Astrocyte (in vitro differentiated cells and primary cell): ENCODE measurements around the gene CES2. TPM values are rescaled to one million over a fixed set of nuclear protein-coding genes. Genes with fewer than 3 reads are reported as not detected.

Experiments used
- DNase-seq: peaks from one replicate; pipeline ENCODE4 v3.0.0-alpha.2; 2010; ENCODE audit warnings: low read depth
- FAIRE-seq: peaks from 2 replicates; lab custom pipeline; 2011; peaks lifted over from hg19 to GRCh38; lab: Jason Lieb, UNC
- H2AFZ ChIP-seq: 2 replicates; pipeline ENCODE4 v1.6.0; 2012; ENCODE audit warnings: low read depth, low read length, inconsistent platforms
- H3K27ac ChIP-seq: 2 replicates; pipeline ENCODE4 v1.5.1; 2011; ENCODE audit warnings: low read depth, low read length, inconsistent platforms
- H3K27me3 ChIP-seq: 2 replicates; pipeline ENCODE4 v1.6.0; 2011; ENCODE audit warnings: low read length, inconsistent platforms; ENCODE audit not compliant: insufficient read depth
- H3K36me3 ChIP-seq: 2 replicates; pipeline ENCODE4 v1.5.1; 2011; ENCODE audit warnings: low read length, inconsistent platforms; ENCODE audit not compliant: insufficient read depth
- H3K4me1 ChIP-seq: 2 replicates; pipeline ENCODE4 v1.5.1; 2011; ENCODE audit warnings: low read length, inconsistent platforms; ENCODE audit not compliant: insufficient read depth
- H3K4me2 ChIP-seq: 2 replicates; pipeline ENCODE4 v1.6.0; 2012; ENCODE audit warnings: low read length, inconsistent platforms
- H3K4me3 ChIP-seq: 2 replicates; pipeline ENCODE4 v1.5.1; 2011; ENCODE audit warnings: low read depth, mild to moderate bottlenecking, low read length, inconsistent platforms; ENCODE audit not compliant: insufficient read depth
- H3K79me2 ChIP-seq: 2 replicates; pipeline ENCODE4 v1.6.0; 2012; ENCODE audit warnings: mild to moderate bottlenecking, low read length, inconsistent platforms; ENCODE audit not compliant: insufficient read depth
- H3K9ac ChIP-seq: 2 replicates; pipeline ENCODE4 v1.6.0; 2012; ENCODE audit warnings: mild to moderate bottlenecking, low read length, inconsistent platforms
- H3K9me3 ChIP-seq: 2 replicates; pipeline ENCODE4 v1.5.1; 2012; ENCODE audit warnings: low read depth, mild to moderate bottlenecking, low read length, inconsistent platforms; ENCODE audit not compliant: insufficient read depth
- H4K20me1 ChIP-seq: 2 replicates; pipeline ENCODE4 v1.6.0; 2012; ENCODE audit warnings: low read length, inconsistent platforms; ENCODE audit not compliant: insufficient read depth
- H3K27ac Mint-ChIP-seq: one replicate; pipeline ENCODE4 v1.8.0; 2021; ENCODE audit warnings: mild to moderate bottlenecking, mixed read lengths; ENCODE audit not compliant: unreplicated experiment
- H3K27me3 Mint-ChIP-seq: one replicate; pipeline ENCODE4 v1.8.0; 2021; ENCODE audit warnings: low read depth, mixed read lengths; ENCODE audit not compliant: unreplicated experiment
- H3K36me3 Mint-ChIP-seq: one replicate; pipeline ENCODE4 v1.8.0; 2021; ENCODE audit warnings: low read depth, mixed read lengths; ENCODE audit not compliant: unreplicated experiment
- H3K4me1 Mint-ChIP-seq: one replicate; pipeline ENCODE4 v1.8.0; 2021; ENCODE audit warnings: low read depth, mixed read lengths; ENCODE audit not compliant: unreplicated experiment
- H3K4me3 Mint-ChIP-seq: one replicate; pipeline ENCODE4 v1.8.0; 2021; ENCODE audit warnings: mild to moderate bottlenecking, moderate library complexity, mixed read lengths; ENCODE audit not compliant: unreplicated experiment
- H3K9me3 Mint-ChIP-seq: one replicate; pipeline ENCODE4 v1.8.0; 2021; ENCODE audit warnings: mild to moderate bottlenecking, mixed read lengths; ENCODE audit not compliant: unreplicated experiment
- EZH2 ChIP-seq: IDR thresholded peaks from 2 replicates; pipeline ENCODE4 v1.6.1; 2012; ENCODE audit warnings: mild to moderate bottlenecking, low read length, inconsistent platforms; ENCODE audit not compliant: insufficient read depth
- total RNA-seq: library from RNA; stranded (reverse); gene quantifications from 2 replicates; pipeline ENCODE4 v1.2.1, GENCODE V29; 2021
- TF ChIP-seq, protein P1 (sequence below): IDR thresholded peaks from 2 replicates; pipeline ENCODE4 v1.5.1; 2011; ENCODE audit warnings: low read depth, mild to moderate bottlenecking, inconsistent platforms, low read length, moderate library complexity; ENCODE audit not compliant: insufficient read depth

The CES2 gene
- total RNA-seq, 1 donor from 2014 or later: 28.8 TPM

- TF ChIP-seq, protein P1, sequence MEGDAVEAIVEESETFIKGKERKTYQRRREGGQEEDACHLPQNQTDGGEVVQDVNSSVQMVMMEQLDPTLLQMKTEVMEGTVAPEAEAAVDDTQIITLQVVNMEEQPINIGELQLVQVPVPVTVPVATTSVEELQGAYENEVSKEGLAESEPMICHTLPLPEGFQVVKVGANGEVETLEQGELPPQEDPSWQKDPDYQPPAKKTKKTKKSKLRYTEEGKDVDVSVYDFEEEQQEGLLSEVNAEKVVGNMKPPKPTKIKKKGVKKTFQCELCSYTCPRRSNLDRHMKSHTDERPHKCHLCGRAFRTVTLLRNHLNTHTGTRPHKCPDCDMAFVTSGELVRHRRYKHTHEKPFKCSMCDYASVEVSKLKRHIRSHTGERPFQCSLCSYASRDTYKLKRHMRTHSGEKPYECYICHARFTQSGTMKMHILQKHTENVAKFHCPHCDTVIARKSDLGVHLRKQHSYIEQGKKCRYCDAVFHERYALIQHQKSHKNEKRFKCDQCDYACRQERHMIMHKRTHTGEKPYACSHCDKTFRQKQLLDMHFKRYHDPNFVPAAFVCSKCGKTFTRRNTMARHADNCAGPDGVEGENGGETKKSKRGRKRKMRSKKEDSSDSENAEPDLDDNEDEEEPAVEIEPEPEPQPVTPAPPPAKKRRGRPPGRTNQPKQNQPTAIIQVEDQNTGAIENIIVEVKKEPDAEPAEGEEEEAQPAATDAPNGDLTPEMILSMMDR: no peak
- TF ChIP-seq EZH2: no peak
- Histone ChIP-seq H3K9me3 (no peaks in the 10 kb centered on the region), H4K20me1 (no peaks in the 10 kb centered on the region), H3K4me1 (no peaks in the 10 kb centered on the region), H3K36me3 (no peaks in the 10 kb centered on the region), H3K79me2 (no peaks in the 10 kb centered on the region), H2AFZ (no peak overlapping the region), H3K4me2 (no peak overlapping the region), H3K27me3 (peaks cover 11% of the 10 kb centered on the region), H3K9ac (no peak overlapping the region), H3K4me3 (no peak overlapping the region), H3K27ac (no peak overlapping the region)
- no peak for DNase-seq
- Mint-ChIP-seq H3K4me3 (no peak overlapping the region), H3K27me3 (peaks cover 63% of the 10 kb centered on the region), H3K9me3 (peaks cover 11% of the 10 kb centered on the region), H3K36me3 (peaks cover 4% of the 10 kb centered on the region), H3K4me1 (peaks cover 3% of the 10 kb centered on the region), H3K27ac (no peak overlapping the region)
- no peak for FAIRE-seq
These were observed 24.2 kb upstream of the CES2 start for GRCh38 chr16:66911112-66911511.

GRCh38 chr16:66911801-66912200 is 23.5 kb upstream of the CES2 start:
- H2AFZ ChIP-seq: no peak overlapping the region
- DNase-seq (no peak), FAIRE-seq (no peak)
- H3K4me2 ChIP-seq: no peak overlapping the region
- Mint-ChIP-seq H3K27ac (no peak overlapping the region), H3K27me3 (peaks cover 63% of the 10 kb centered on the region), H3K4me1 (no peaks in the 10 kb centered on the region), H3K9me3 (peaks cover 6% of the 10 kb centered on the region), H3K4me3 (no peak overlapping the region), H3K36me3 (peaks cover 4% of the 10 kb centered on the region)
- H4K20me1 ChIP-seq: no peaks in the 10 kb centered on the region
- H3K79me2 ChIP-seq: no peaks in the 10 kb centered on the region
- no peak overlapping the region for H3K9ac ChIP-seq
- no peak overlapping the region for H3K27ac ChIP-seq
- H3K27me3 ChIP-seq: peaks cover 18% of the 10 kb centered on the region
- H3K4me1 ChIP-seq: no peaks in the 10 kb centered on the region
- no peaks in the 10 kb centered on the region for H3K36me3 ChIP-seq
- no peaks in the 10 kb centered on the region for H3K9me3 ChIP-seq
- no peak overlapping the region for H3K4me3 ChIP-seq
- no peak for TF ChIP-seq EZH2
- TF ChIP-seq, protein P1: no peak

GRCh38 chr16:66913081-66913480 is 22.2 kb upstream of the CES2 start:
- no peaks in the 10 kb centered on the region for H4K20me1 ChIP-seq
- no peak for FAIRE-seq
- H3K27ac Mint-ChIP-seq: no peak overlapping the region

More at GRCh38 chr16:66913081-66913480, 22.2 kb upstream of the CES2 start:
- no peak overlapping the region for H3K4me3 Mint-ChIP-seq
- H3K9ac ChIP-seq: no peak overlapping the region
- DNase-seq: no peak
- H3K9me3 ChIP-seq: no peaks in the 10 kb centered on the region
- H3K79me2 ChIP-seq: no peaks in the 10 kb centered on the region
- H2AFZ ChIP-seq: no peak overlapping the region
- peaks cover 7% of the 10 kb centered on the region for H3K9me3 Mint-ChIP-seq
- no peaks in the 10 kb centered on the region for H3K36me3 ChIP-seq
- H3K4me1 ChIP-seq: no peaks in the 10 kb centered on the region
- H3K36me3 Mint-ChIP-seq: no peaks in the 10 kb centered on the region
- H3K27me3 Mint-ChIP-seq: peaks cover 64% of the 10 kb centered on the region
- TF ChIP-seq, protein P1: no peak
- H3K4me1 Mint-ChIP-seq: no peaks in the 10 kb centered on the region
- no peak overlapping the region for H3K4me3 ChIP-seq
- H3K27ac ChIP-seq: no peak overlapping the region
- peaks cover 14% of the 10 kb centered on the region for H3K27me3 ChIP-seq
- H3K4me2 ChIP-seq: no peak overlapping the region
